ENCODE measurements around the gene CPSF3. TPM values are rescaled to one million over a fixed set of nuclear protein-coding genes. Genes with fewer than 3 reads are reported as not detected.

Gene CPSF3
- total RNA-seq, 1 donor from 2014 or later = 40.3 TPM

DNA sequence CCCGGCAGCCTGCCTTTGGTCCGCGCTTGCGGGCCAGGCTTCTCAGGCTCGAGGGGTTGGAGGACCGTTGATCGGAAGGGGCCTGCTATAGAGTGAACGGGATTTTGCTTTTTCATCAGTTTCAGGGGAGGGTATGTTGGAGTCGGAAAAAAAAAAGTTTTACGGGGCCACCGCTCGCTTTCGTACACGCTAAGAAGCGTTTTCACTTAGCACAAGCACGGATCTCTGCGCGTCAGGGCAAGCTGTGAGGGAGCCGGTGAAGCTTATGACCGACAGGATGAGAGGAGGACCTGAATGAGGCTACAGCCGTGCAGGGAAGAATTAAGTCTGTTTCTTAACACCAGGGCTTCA is 443 bp downstream of the CPSF3 start:
- TF ChIP-seq CTCF (IDR thresholded peaks at IDR 0.05; ENCODE audit: insufficient read depth, low read depth, low read length) = no peak
- no peak for TF ChIP-seq EZH2 (IDR thresholded peaks at IDR 0.05; ENCODE audit: insufficient read depth, low read length)
- H3K79me2 ChIP-seq (ENCODE audit: insufficient read depth, low read length) = peaks cover 81% of the 10 kb centered on the region
- H3K36me3 ChIP-seq (ENCODE audit: insufficient read depth, low read length) = no peaks in the 10 kb centered on the region
- H3K27me3 ChIP-seq (ENCODE audit: insufficient read depth, low read length) = no peaks in the 10 kb centered on the region
- H3K9me3 Mint-ChIP-seq (ENCODE audit: unreplicated experiment) = no peaks in the 10 kb centered on the region
- peaks cover 21% of the 10 kb centered on the region for H3K4me1 ChIP-seq (ENCODE audit: insufficient read depth, low read length)
- H3K27ac Mint-ChIP-seq (ENCODE audit: unreplicated experiment) = no peak overlapping the region
- H3K9ac ChIP-seq (ENCODE audit: low read length) = peak overlapping the region; percentile 94
- no peaks in the 10 kb centered on the region for H3K9me3 ChIP-seq (ENCODE audit: insufficient read depth, low read depth, low read length)
- no peak for DNase-seq (ENCODE audit: low read depth)
- no peak for FAIRE-seq
- peaks cover 12% of the 10 kb centered on the region for H3K4me1 Mint-ChIP-seq (ENCODE audit: low read depth, unreplicated experiment)
- H3K4me2 ChIP-seq (ENCODE audit: low read length) = peak overlapping the region; percentile 93
- peak overlapping the region; percentile 85 for H3K4me3 ChIP-seq (ENCODE audit: insufficient read depth, low read depth, low read length)
- H4K20me1 ChIP-seq (ENCODE audit: insufficient read depth, low read length) = peaks cover 26% of the 10 kb centered on the region
- H3K27me3 Mint-ChIP-seq (ENCODE audit: low read depth, unreplicated experiment) = no peaks in the 10 kb centered on the region
- H3K4me3 Mint-ChIP-seq (ENCODE audit: unreplicated experiment) = no peak overlapping the region
- H3K27ac ChIP-seq (ENCODE audit: low read depth, low read length) = peak overlapping the region; percentile 87
- peak overlapping the region; percentile 90 for H2AFZ ChIP-seq (ENCODE audit: low read depth, low read length)
- no peaks in the 10 kb centered on the region for H3K36me3 Mint-ChIP-seq (ENCODE audit: low read depth, unreplicated experiment)

- Histone ChIP-seq H3K27me3 (ENCODE audit: insufficient read depth, low read length) (no peaks in the 10 kb centered on the region), H3K36me3 (ENCODE audit: insufficient read depth, low read length) (no peaks in the 10 kb centered on the region), H3K9ac (ENCODE audit: low read length) (peak overlapping the region; percentile 94), H3K27ac (ENCODE audit: low read depth, low read length) (peak overlapping the region; percentile 87), H3K79me2 (ENCODE audit: insufficient read depth, low read length) (peaks cover 74% of the 10 kb centered on the region), H3K4me1 (ENCODE audit: insufficient read depth, low read length) (peaks cover 24% of the 10 kb centered on the region), H2AFZ (ENCODE audit: low read depth, low read length) (peak overlapping the region; percentile 90), H3K9me3 (ENCODE audit: insufficient read depth, low read depth, low read length) (no peaks in the 10 kb centered on the region), H3K4me2 (ENCODE audit: low read length) (peak overlapping the region; percentile 93), H4K20me1 (ENCODE audit: insufficient read depth, low read length) (peaks cover 24% of the 10 kb centered on the region), H3K4me3 (ENCODE audit: insufficient read depth, low read depth, low read length) (peak overlapping the region; percentile 85)
- no peaks in the 10 kb centered on the region for H3K27me3 Mint-ChIP-seq (ENCODE audit: low read depth, unreplicated experiment)
- H3K36me3 Mint-ChIP-seq (ENCODE audit: low read depth, unreplicated experiment) = no peaks in the 10 kb centered on the region
- FAIRE-seq (no peak), DNase-seq (ENCODE audit: low read depth) (no peak)
- H3K4me1 Mint-ChIP-seq (ENCODE audit: low read depth, unreplicated experiment) = peaks cover 18% of the 10 kb centered on the region
- TF ChIP-seq EZH2 (IDR thresholded peaks at IDR 0.05; ENCODE audit: insufficient read depth, low read length) = no peak
- no peak for TF ChIP-seq CTCF (IDR thresholded peaks at IDR 0.05; ENCODE audit: insufficient read depth, low read depth, low read length)
- no peaks in the 10 kb centered on the region for H3K9me3 Mint-ChIP-seq (ENCODE audit: unreplicated experiment)
- H3K4me3 Mint-ChIP-seq (ENCODE audit: unreplicated experiment) = no peak overlapping the region
- H3K27ac Mint-ChIP-seq (ENCODE audit: unreplicated experiment) = no peak overlapping the region
Measured at GRCh38 chr2:9424447-9425164, 1.2 kb downstream of the CPSF3 start.

- no peak overlapping the region for H3K9ac ChIP-seq (ENCODE audit: low read length)
- H3K4me1 ChIP-seq (ENCODE audit: insufficient read depth, low read length) = peaks cover 16% of the 10 kb centered on the region
- H3K4me1 Mint-ChIP-seq (ENCODE audit: low read depth, unreplicated experiment) = peaks cover 22% of the 10 kb centered on the region
- H3K9me3 Mint-ChIP-seq (ENCODE audit: unreplicated experiment) = no peaks in the 10 kb centered on the region
- H3K4me3 Mint-ChIP-seq (ENCODE audit: unreplicated experiment) = no peak overlapping the region
- H2AFZ ChIP-seq (ENCODE audit: low read depth, low read length) = no peak overlapping the region
- no peaks in the 10 kb centered on the region for H4K20me1 ChIP-seq (ENCODE audit: insufficient read depth, low read length)
- H3K27ac Mint-ChIP-seq (ENCODE audit: unreplicated experiment) = peak overlapping the region; percentile 28
- H3K36me3 ChIP-seq (ENCODE audit: insufficient read depth, low read length) = peaks cover 18% of the 10 kb centered on the region
- peaks cover 33% of the 10 kb centered on the region for H3K79me2 ChIP-seq (ENCODE audit: insufficient read depth, low read length)
- H3K4me2 ChIP-seq (ENCODE audit: low read length) = peak overlapping the region; percentile 37
- H3K27ac ChIP-seq (ENCODE audit: low read depth, low read length) = peak overlapping the region; percentile 37
- no peaks in the 10 kb centered on the region for H3K27me3 Mint-ChIP-seq (ENCODE audit: low read depth, unreplicated experiment)
- no peaks in the 10 kb centered on the region for H3K27me3 ChIP-seq (ENCODE audit: insufficient read depth, low read length)
- DNase-seq (ENCODE audit: low read depth) = no peak
- no peak overlapping the region for H3K4me3 ChIP-seq (ENCODE audit: insufficient read depth, low read depth, low read length)
- TF ChIP-seq EZH2 (IDR thresholded peaks at IDR 0.05; ENCODE audit: insufficient read depth, low read length) (no peak), CTCF (IDR thresholded peaks at IDR 0.05; ENCODE audit: insufficient read depth, low read depth, low read length) (no peak)
- H3K36me3 Mint-ChIP-seq (ENCODE audit: low read depth, unreplicated experiment) = peaks cover 10% of the 10 kb centered on the region
- no peaks in the 10 kb centered on the region for H3K9me3 ChIP-seq (ENCODE audit: insufficient read depth, low read depth, low read length)
- FAIRE-seq = no peak
Measured at GRCh38 chr2:9428965-9429577, 5.6 kb downstream of the CPSF3 start.

All from astrocyte (in vitro differentiated cells and primary cell).